GM12873 (cell line): Measurements from ENCODE around the gene TALDO1.

Experiments used
- CTCF ChIP-seq: IDR thresholded peaks from 2 replicates; pipeline ENCODE4 v1.5.1; 2012; ENCODE audit warnings: low read depth, mild to moderate bottlenecking, moderate library complexity, low read length, control low read depth; ENCODE audit not compliant: insufficient read depth; ENCODE audit errors: missing control alignments

The TALDO1 gene

GRCh38 chr11:782264-783174 lies 35.3 kb downstream of the TALDO1 start:
- no peak for TF ChIP-seq CTCF

DNA sequence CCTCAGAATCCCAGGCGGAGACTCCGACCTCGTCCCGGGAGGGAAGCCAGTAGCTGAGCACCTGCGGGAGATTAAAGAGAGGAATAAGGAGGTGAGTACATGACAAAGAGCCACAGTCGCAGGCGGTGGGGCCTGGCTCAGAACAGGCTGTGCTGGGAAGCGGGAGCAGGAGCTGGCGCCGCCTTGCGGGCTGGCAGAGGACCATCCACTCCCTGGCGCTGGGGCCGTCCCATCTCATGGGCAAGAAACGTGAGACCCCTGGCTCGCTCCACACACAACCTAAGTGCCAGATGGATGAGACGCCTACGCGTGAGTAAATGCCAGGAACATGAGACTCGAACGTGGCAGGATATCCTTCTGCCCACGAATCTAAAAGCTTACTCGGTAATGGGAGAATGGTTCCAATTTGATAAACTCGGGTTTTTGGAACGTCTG lies 36.3 kb downstream of the TALDO1 start:
- no peak for TF ChIP-seq CTCF

- no peak for TF ChIP-seq CTCF
These were observed 39.2 kb downstream of the TALDO1 start for GRCh38 chr11:786235-787083.

- TF ChIP-seq CTCF: no peak
These were observed 39.9 kb downstream of the TALDO1 start for GRCh38 chr11:787084-787675.

DNA sequence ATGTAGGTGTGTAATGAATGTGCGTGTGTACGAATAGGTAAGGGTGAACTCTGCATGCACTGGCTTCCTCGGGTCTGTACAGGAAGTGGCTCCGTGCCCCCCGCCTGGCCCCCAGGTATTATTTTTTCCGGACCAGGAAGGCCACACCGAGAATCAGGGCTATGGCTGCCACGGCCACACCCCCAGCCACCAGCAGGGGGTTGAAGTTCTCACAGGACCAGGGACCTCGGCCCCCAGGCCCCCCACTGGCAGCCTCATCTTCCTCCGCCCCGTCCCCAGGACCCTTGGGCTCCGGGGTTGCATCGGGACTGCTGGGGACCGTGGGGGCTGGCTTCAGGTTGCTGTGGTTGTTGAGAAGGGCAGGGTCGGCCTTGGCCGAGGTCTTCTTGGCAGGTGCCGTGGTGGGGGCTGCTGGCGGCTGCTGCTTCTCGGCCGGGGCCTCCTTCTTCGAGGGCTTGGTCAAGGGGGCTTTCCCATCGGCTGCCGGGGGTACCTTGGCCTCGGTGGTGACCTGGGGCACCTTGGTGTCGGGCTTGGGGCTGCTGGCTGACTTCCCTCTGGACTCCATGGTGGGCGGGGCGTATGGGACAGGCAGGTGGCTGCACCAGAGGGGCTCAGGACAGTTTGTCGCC lies 40.9 kb downstream of the TALDO1 start:
- TF ChIP-seq CTCF: peak; percentile 25

DNA sequence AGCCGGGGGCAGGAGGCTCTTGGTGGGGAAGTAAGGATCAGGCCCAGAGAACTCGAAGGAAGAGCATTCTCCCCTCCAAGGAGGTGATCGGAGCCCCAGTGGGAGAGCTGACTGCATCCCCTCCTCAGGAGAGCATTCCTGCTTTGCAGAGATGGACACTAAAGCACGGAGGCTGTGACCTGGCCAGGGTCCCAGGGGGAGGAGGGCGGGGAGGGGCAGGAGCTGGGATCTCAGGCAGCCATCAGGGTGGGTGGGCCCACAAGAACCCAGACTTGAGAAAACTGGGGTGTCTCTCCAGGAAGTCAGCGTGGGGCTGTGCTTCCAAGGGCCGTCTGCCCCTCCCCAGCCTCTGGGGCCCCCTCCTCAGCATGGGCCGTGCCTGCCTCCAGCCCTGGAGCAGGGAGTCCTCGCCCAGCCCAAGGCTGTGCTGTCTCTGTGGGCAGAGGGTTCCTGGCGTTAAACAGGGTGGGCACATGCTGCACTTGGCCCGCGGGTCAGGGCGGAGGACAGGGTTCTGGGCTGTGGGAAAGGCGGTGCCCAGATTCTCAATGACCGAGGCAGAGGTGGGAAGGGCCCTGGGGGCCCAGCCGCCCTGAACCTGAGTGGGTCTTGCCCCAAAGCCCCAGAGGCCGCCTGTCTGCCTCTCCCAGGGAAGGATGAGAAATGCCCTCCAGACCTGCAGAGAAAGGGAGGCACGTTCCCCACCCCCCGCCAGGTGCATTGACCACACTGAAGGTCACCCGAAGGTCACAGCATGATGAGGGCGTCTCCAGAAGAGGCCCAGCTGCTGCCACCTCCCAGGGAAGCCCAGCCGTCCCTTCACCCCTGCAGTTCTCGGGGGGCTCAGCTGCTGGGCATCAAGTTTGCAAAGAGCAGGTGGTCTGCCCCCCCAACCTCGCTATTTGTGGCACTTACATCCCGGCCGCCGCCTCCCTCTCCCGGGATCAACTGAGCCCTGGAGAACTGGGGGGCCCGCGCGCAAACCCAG lies 42.0 kb downstream of the TALDO1 start:
- no peak for TF ChIP-seq CTCF
